OCI-LY7 (cell line): ENCODE results near the gene GSTA3. TPM values are rescaled to one million over a fixed set of nuclear protein-coding genes. Genes with fewer than 3 reads are reported as not detected.
"Not testable (repeated sequence)": the region's sequence is repeated elsewhere in the genome, so short reads cannot be mapped to it uniquely, and the experiment has no call there.

Experiments used
- BruUV-seq: library from RNA; stranded (reverse); fragments of 400-500 nt; replicated peaks from 2 replicates; lab custom pipeline; 2021; lab: Mats Ljungman, UMichigan
- CTCF ChIA-PET: fragments of 300-600 bp; sonication (Branson Sonifier 250); formaldehyde crosslinking; loops from one replicate; lab custom pipeline; 2022; ENCODE audit warnings: antibody characterized with exemption; ENCODE audit not compliant: unreplicated experiment; lab: Charles Lee
- POLR2A ChIA-PET: fragments of 300-600 bp; sonication (Branson Sonifier 250); formaldehyde crosslinking; loops from one replicate; lab custom pipeline; 2022; ENCODE audit warnings: antibody characterized with exemption; lab: Charles Lee
- DNase-seq: peaks from one replicate; pipeline ENCODE4 v3.0.0-alpha.2; 2015; ENCODE audit warnings: low spot score
- H2AFZ ChIP-seq: fragments of 200-600 bp; sonication (generic), shearing (Covaris generic); 2 replicates; pipeline ENCODE4 v1.6.1; 2014; ENCODE audit warnings: mild to moderate bottlenecking, antibody characterized with exemption, low read length, moderate library complexity
- H3K27ac ChIP-seq: fragments of 200-600 bp; sonication (generic); 2 replicates; pipeline ENCODE4 v1.5.1; 2014; ENCODE audit warnings: mixed run types, low read depth, mild to moderate bottlenecking, moderate library complexity, low read length, inconsistent platforms; ENCODE audit not compliant: poor library complexity, severe bottlenecking
- H3K36me3 ChIP-seq: fragments of 200-600 bp; sonication (generic); 2 replicates; pipeline ENCODE4 v1.6.1; 2014; ENCODE audit warnings: mild to moderate bottlenecking, antibody characterized with exemption, low read length, moderate library complexity, mixed read lengths; ENCODE audit not compliant: insufficient read depth
- H3K4me1 ChIP-seq: fragments of 200-600 bp; sonication (generic); 2 replicates; pipeline ENCODE4 v1.5.1; 2014; ENCODE audit warnings: mild to moderate bottlenecking, low read length; ENCODE audit not compliant: insufficient read depth, poor library complexity, severe bottlenecking
- H3K4me2 ChIP-seq: fragments of 200-600 bp; sonication (generic); 2 replicates; pipeline ENCODE4 v1.6.1; 2014; ENCODE audit warnings: mild to moderate bottlenecking, low read length
- H3K4me3 ChIP-seq: fragments of 200-600 bp; sonication (generic); 2 replicates; pipeline ENCODE4 v1.5.1; 2014; ENCODE audit warnings: mild to moderate bottlenecking, low read depth, low read length; ENCODE audit not compliant: poor library complexity, severe bottlenecking
- H3K79me2 ChIP-seq: fragments of 200-600 bp; sonication (generic); 2 replicates; pipeline ENCODE4 v1.6.1; 2016; ENCODE audit warnings: low read depth, mild to moderate bottlenecking, low read length, moderate library complexity, mixed read lengths; ENCODE audit not compliant: insufficient read depth
- H3K9me2 ChIP-seq: fragments of 200-600 bp; sonication (generic); 2 replicates; pipeline ENCODE4 v1.6.1; 2016; ENCODE audit warnings: mild to moderate bottlenecking, low read length, mixed read lengths; ENCODE audit not compliant: insufficient read depth
- H3K9me3 ChIP-seq: fragments of 200-600 bp; sonication (generic); 2 replicates; pipeline ENCODE4 v1.6.1; 2014; ENCODE audit warnings: mild to moderate bottlenecking, mixed run types, low read length, mixed read lengths
- H4K20me1 ChIP-seq: fragments of 200-600 bp; sonication (generic); 2 replicates; pipeline ENCODE4 v1.6.1; 2014; ENCODE audit warnings: mild to moderate bottlenecking, antibody characterized with exemption, low read length, moderate library complexity, mixed read lengths; ENCODE audit not compliant: insufficient read depth
- CTCF ChIP-seq: fragments of 200-600 bp; sonication (generic); conservative IDR thresholded peaks from 2 replicates; pipeline ENCODE4 v1.5.1; 2014; ENCODE audit warnings: mild to moderate bottlenecking, antibody characterized with exemption, low read length, moderate library complexity, mixed read lengths
- EZH2phosphoT487 ChIP-seq: fragments of 200-600 bp; sonication (generic); IDR thresholded peaks from 2 replicates; pipeline ENCODE4 v1.6.1; 2018; ENCODE audit warnings: low read depth, borderline replicate concordance, mild to moderate bottlenecking, mixed run types, antibody characterized with exemption, low read length, moderate library complexity, mixed read lengths
- intact Hi-C: fragments of 100-400 bp; cut with micrococcal nuclease; formaldehyde crosslinking; loops from one replicate; pipeline ENCODE4 v1.10.0; 2022; ENCODE audit not compliant: unreplicated experiment
- total RNA-seq, 2 experiments: library from RNA; depleted of rRNA in 1 of 2; stranded (reverse); fragments of >200 nt in 1 of 2; shearing (Covaris generic) in 1 of 2; gene quantifications; 2 replicates each; pipeline ENCODE4 v1.2.3, GENCODE V29; 2014 to 2022

Gene GSTA3
- total RNA-seq, 2 experiments from 2014 or later, result not detected

GRCh38 chr6:52955871-52956270, 46.4 kb upstream of the GSTA3 start:
- Histone ChIP-seq H3K9me2 (no peaks in the 10 kb centered on the region), H3K4me2 (no peak overlapping the region), H3K36me3 (no peaks in the 10 kb centered on the region), H3K27ac (no peak overlapping the region), H3K4me3 (no peak overlapping the region), H3K4me1 (no peaks in the 10 kb centered on the region), H4K20me1 (no peaks in the 10 kb centered on the region), H3K79me2 (no peaks in the 10 kb centered on the region), H3K9me3 (no peaks in the 10 kb centered on the region), H2AFZ (no peak overlapping the region)
- intact Hi-C loops, result loop anchor here (10.0 kb wide), 1 partner anchor 1209 kb away; no protein-coding TSS in a partner anchor
- ChIA-PET CTCF (no interaction called here), POLR2A (no interaction called here)
- DNase-seq, result no peak
- no TSS peak for BruUV-seq
- no peak for TF ChIP-seq CTCF
- no peak for TF ChIP-seq EZH2phosphoT487

- CTCF ChIA-PET, result no interaction called here
- no TSS peak for BruUV-seq
- H2AFZ ChIP-seq, result no peak overlapping the region
- no peak for DNase-seq
- H3K9me3 ChIP-seq, result no peaks in the 10 kb centered on the region
- no peak overlapping the region for H3K27ac ChIP-seq
- no peak for TF ChIP-seq EZH2phosphoT487
- no peak for TF ChIP-seq CTCF
- POLR2A ChIA-PET, result no interaction called here
- no peak overlapping the region for H3K4me3 ChIP-seq
- no peaks in the 10 kb centered on the region for H3K79me2 ChIP-seq
- intact Hi-C loops, result loop anchor here (10.0 kb wide), 1 partner anchor 1211 kb away; no protein-coding TSS in a partner anchor
- H3K4me2 ChIP-seq, result no peak overlapping the region
- no peaks in the 10 kb centered on the region for H3K4me1 ChIP-seq
- no peaks in the 10 kb centered on the region for H4K20me1 ChIP-seq
- H3K36me3 ChIP-seq, result no peaks in the 10 kb centered on the region
- H3K9me2 ChIP-seq, result no peaks in the 10 kb centered on the region
Observed at GRCh38 chr6:52953911-52954839, 44.7 kb upstream of the GSTA3 start.

- no peaks in the 10 kb centered on the region for H4K20me1 ChIP-seq
- no peaks in the 10 kb centered on the region for H3K36me3 ChIP-seq
- intact Hi-C loops, result no loop called here
- H3K9me3 ChIP-seq, result no peaks in the 10 kb centered on the region
- TF ChIP-seq EZH2phosphoT487 (no peak), CTCF (no peak)
- no TSS peak for BruUV-seq
- H3K79me2 ChIP-seq, result no peaks in the 10 kb centered on the region
- H3K27ac ChIP-seq, result no peak overlapping the region
- CTCF ChIA-PET, result no interaction called here
- H2AFZ ChIP-seq, result no peak overlapping the region
- H3K4me1 ChIP-seq, result no peaks in the 10 kb centered on the region
- no peak overlapping the region for H3K4me3 ChIP-seq
- POLR2A ChIA-PET, result no interaction called here
- no peak overlapping the region for H3K4me2 ChIP-seq
- no peak for DNase-seq
- no peaks in the 10 kb centered on the region for H3K9me2 ChIP-seq
Observed at GRCh38 chr6:52946306-52946705, 36.8 kb upstream of the GSTA3 start.

- H3K27ac ChIP-seq, intact Hi-C loops, H2AFZ ChIP-seq, H3K4me3 ChIP-seq, H3K36me3 ChIP-seq, H4K20me1 ChIP-seq, H3K4me2 ChIP-seq, H3K9me3 ChIP-seq, POLR2A ChIA-PET, BruUV-seq, CTCF ChIA-PET, H3K9me2 ChIP-seq, H3K79me2 ChIP-seq, H3K4me1 ChIP-seq, DNase-seq: not testable (repeated sequence)
Observed at GRCh38 chr6:52942821-52943220, 33.3 kb upstream of the GSTA3 start.
